Measurements from ENCODE around the gene PRKG1.

- TF ChIP-seq CTCF (IDR thresholded peaks at IDR 0.05; ENCODE audit: insufficient read depth, low read length, poor library complexity, severe bottlenecking): no peak
- TF ChIP-seq EZH2phosphoT487 (conservative IDR thresholded peaks at IDR 0.05; ENCODE audit: low read length): no peak
Measured at GRCh38 chr10:51214207-51215196, 140.2 kb downstream of the PRKG1 start.
